Measurements from ENCODE around the gene HTT. TPM values are rescaled to one million over a fixed set of nuclear protein-coding genes. Genes with fewer than 3 reads are reported as not detected.
"Not testable (repeated sequence)": the region's sequence is repeated elsewhere in the genome, so short reads cannot be mapped to it uniquely, and the experiment has no call there.

The HTT gene
- polyA plus RNA-seq, 1 donor from 2014 or later = 11.5 TPM

GRCh38 chr4:3047464-3048286 is 26.8 kb upstream of the HTT start:
- no peak overlapping the region for H3K27ac ChIP-seq (ENCODE audit: low read length)
- H3K9me2 ChIP-seq (ENCODE audit: insufficient read depth, low read length) = no peaks in the 10 kb centered on the region
- no peaks in the 10 kb centered on the region for H4K20me1 ChIP-seq (ENCODE audit: insufficient read depth)
- no peaks in the 10 kb centered on the region for H3K36me3 ChIP-seq (ENCODE audit: insufficient read depth, low read length)
- no peak for TF ChIP-seq TAF1 (IDR thresholded peaks at IDR 0.05; ENCODE audit: low read depth)
- TF ChIP-seq EP300 (conservative IDR thresholded peaks at IDR 0.05; ENCODE audit: poor library complexity, severe bottlenecking) = no peak
- peak; percentile 67 for TF ChIP-seq CTCF (IDR thresholded peaks at IDR 0.05; ENCODE audit: poor library complexity, severe bottlenecking)
- TF ChIP-seq RAD21 (conservative IDR thresholded peaks at IDR 0.05) = peak; percentile 58
- TF ChIP-seq REST (IDR thresholded peaks at IDR 0.05; ENCODE audit: borderline replicate concordance) = no peak
- TF ChIP-seq POLR2AphosphoS5 (IDR thresholded peaks at IDR 0.05) = no peak
- peak; percentile 52 for TF ChIP-seq SMC3 (conservative IDR thresholded peaks at IDR 0.05; ENCODE audit: poor library complexity)
- no peak overlapping the region for H3K4me3 ChIP-seq (ENCODE audit: low read length)
- no peak overlapping the region for H2AFZ ChIP-seq (ENCODE audit: low read depth, low read length)
- H3F3A ChIP-seq (ENCODE audit: insufficient read depth, low read length, poor library complexity, severe bottlenecking) = no peaks in the 10 kb centered on the region
- H3K4me2 ChIP-seq (ENCODE audit: low read length) = no peak overlapping the region
- no peaks in the 10 kb centered on the region for H3K9me3 ChIP-seq (ENCODE audit: low read length)
- no peak overlapping the region for H3K9ac ChIP-seq (ENCODE audit: low read length)
- no peaks in the 10 kb centered on the region for H3K79me2 ChIP-seq (replicated peaks; ENCODE audit: insufficient read depth, low read length)
- H3K27me3 ChIP-seq (ENCODE audit: insufficient read depth, low read depth, low read length) = no peaks in the 10 kb centered on the region

GRCh38 chr4:3051141-3051897 is 23.2 kb upstream of the HTT start:
- not testable (repeated sequence) for H3K79me2 ChIP-seq (replicated peaks; ENCODE audit: insufficient read depth, low read length); H3K9me2 ChIP-seq (ENCODE audit: insufficient read depth, low read length); H3K27me3 ChIP-seq (ENCODE audit: insufficient read depth, low read depth, low read length); H3K27ac ChIP-seq (ENCODE audit: low read length); H3K36me3 ChIP-seq (ENCODE audit: insufficient read depth, low read length); H3K9ac ChIP-seq (ENCODE audit: low read length); H4K20me1 ChIP-seq (ENCODE audit: insufficient read depth); H2AFZ ChIP-seq (ENCODE audit: low read depth, low read length); H3F3A ChIP-seq (ENCODE audit: insufficient read depth, low read length, poor library complexity, severe bottlenecking); H3K9me3 ChIP-seq (ENCODE audit: low read length); H3K4me2 ChIP-seq (ENCODE audit: low read length); H3K4me3 ChIP-seq (ENCODE audit: low read length)
